Erythroblast (primary cell): ENCODE results near the gene RPRD1A.
"Not testable (repeated sequence)": the region's sequence is repeated elsewhere in the genome, so short reads cannot be mapped to it uniquely, and the experiment has no call there.

Experiments used
- DNase-seq, 2 experiments: peaks; one replicate each; lab custom pipeline; 2025; lab: John Stamatoyannopoulos, UW
- GATA1 ChIP-seq: IDR thresholded peaks from 2 replicates; pipeline ENCODE4 v1.6.1; 2011; ENCODE audit warnings: low read depth, mild to moderate bottlenecking, control low read depth, low read length, moderate library complexity
- POLR2A ChIP-seq: IDR thresholded peaks from 2 replicates; pipeline ENCODE4 v1.6.1; 2011; ENCODE audit warnings: mild to moderate bottlenecking, low read length

RPRD1A gene

DNA sequence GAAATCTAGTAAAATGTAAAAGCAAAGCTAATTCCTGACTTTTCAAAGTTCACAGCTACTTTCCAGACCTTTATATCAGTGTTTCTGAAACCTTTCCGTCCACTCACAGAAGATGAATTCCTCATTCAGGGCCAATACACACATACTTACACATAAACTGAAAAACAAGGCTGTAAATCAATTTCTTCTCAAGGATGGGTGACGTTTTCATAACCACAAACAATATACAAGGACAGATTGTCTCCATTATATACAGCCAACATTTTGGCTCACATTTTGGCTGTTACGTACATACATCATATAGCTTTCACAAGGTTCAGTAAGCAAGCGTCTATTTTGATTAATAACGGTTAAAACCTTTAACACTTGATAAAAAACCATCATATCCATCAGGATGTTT lies 1.4 kb downstream of the RPRD1A start:
- TF ChIP-seq GATA1 = no peak
- TF ChIP-seq POLR2A = no peak
- peak; percentile 27 to 42 for DNase-seq

GRCh38 chr18:36064809-36065079 lies 2.6 kb downstream of the RPRD1A start:
- not testable (repeated sequence) for DNase-seq

DNA sequence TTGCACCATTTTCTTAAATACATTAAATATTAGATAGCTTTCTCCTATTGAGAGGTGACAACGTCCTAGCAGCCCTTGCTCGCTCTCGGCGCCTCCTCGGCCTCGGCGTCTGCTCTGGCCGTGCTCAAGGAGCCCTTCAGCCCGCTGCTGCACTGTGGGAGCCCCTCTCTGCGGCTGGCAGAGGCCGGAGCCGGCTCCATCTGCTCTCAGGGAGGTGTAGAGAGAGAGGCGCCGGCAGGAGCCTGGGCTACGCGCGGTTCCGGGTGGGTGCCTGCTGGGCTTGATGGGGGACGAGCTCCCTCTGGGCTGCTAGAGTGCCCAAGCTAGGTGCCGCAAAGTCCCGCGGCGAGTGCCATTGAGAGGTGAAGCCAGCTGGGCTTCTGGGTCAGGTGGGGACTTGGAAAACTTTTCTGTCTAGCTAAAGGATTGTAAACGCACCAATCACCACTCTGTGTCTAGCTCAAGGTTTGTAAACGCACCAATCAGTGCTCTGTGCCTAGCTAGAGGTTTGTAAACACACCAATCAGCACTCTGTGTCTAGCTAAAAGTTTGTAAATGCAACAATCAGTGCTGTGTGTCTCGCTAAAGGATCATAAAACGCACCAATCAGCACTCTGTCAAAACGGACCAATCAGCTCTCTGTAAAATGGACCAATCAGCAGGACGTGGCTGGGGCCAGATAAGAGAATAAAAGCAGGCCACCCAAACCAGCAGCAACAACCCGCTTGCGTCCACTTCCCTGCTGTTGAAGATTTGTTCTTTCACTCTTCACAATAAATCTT lies 3.1 kb downstream of the RPRD1A start:
- TF ChIP-seq POLR2A = no peak
- TF ChIP-seq GATA1 = no peak
- peak; percentile 30 to 45 for DNase-seq

- DNase-seq = no peak
- no peak for TF ChIP-seq GATA1
- no peak for TF ChIP-seq POLR2A
Measured at GRCh38 chr18:36058674-36059073, 8.7 kb downstream of the RPRD1A start.

GRCh38 chr18:36051760-36052159 lies 15.6 kb downstream of the RPRD1A start:
- TF ChIP-seq GATA1 = no peak
- no peak for TF ChIP-seq POLR2A
- no peak for DNase-seq

GRCh38 chr18:36050479-36050878 lies 16.9 kb downstream of the RPRD1A start:
- no peak for DNase-seq
- no peak for TF ChIP-seq GATA1
- TF ChIP-seq POLR2A = no peak

GRCh38 chr18:36047521-36047920 lies 19.8 kb downstream of the RPRD1A start:
- TF ChIP-seq POLR2A = no peak
- no peak for TF ChIP-seq GATA1
- DNase-seq = no peak

- DNase-seq = no peak
- TF ChIP-seq GATA1 (no peak), POLR2A (no peak)
Measured at GRCh38 chr18:36046898-36047297, 20.5 kb downstream of the RPRD1A start.

GRCh38 chr18:36045241-36045991 lies 21.9 kb downstream of the RPRD1A start:
- no peak for DNase-seq
- TF ChIP-seq GATA1 (no peak), POLR2A (no peak)

DNA sequence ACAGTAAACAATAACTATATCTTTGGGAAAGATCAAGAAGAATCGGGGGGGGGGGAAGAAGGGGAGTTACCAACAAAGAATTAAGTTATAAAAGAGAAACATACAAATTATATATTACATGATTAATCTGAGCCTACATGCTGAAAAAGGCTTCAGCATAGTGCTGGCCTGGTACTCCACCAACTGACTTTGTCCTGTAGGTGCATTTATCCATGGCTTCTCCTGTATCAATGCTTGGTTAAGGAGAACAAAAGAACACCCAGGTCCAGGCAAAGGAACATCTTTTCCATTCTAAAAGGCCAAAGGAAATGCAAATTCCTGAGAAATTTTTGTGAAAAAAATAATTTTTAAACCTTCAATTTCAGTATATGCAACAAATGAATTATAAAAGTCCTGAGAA lies 24.2 kb downstream of the RPRD1A start:
- DNase-seq = no peak

GRCh38 chr18:36041146-36041545 lies 26.2 kb downstream of the RPRD1A start:
- DNase-seq = peak; percentile 21 to 36

More for the DNA sequence above, 24.2 kb downstream of the RPRD1A start:
- TF ChIP-seq GATA1 (no peak), POLR2A (no peak)

DNA sequence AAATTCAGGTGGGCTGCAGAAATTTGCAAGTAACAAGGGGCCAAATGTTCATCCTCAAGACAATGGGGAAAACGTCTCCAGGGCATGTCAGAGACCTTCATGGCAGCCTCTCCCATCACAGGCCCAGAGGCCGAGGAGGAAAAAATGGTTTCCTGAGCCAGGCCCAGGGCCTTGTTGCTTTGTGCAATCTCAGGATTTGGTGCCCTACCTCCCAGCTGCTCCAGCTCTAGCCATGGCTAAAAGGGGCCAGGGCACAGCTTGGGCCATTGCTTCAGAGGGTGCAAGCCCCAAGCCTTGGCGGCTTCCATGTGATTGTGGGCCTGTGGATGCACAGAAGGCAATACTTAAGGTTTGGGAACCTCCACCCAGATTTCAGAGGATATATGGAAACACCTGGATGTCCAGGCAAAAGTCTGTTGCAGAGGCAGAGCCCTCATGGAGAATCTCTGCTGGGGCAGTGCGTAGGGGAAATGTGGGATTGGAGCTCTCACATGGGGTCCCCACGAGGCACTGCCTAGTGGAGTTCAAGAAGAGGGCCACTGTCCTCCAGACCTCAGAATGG lies 29.2 kb downstream of the RPRD1A start:
- no peak for TF ChIP-seq GATA1
- no peak for TF ChIP-seq POLR2A
- DNase-seq = no peak

More at GRCh38 chr18:36041146-36041545, 26.2 kb downstream of the RPRD1A start:
- TF ChIP-seq POLR2A (no peak), GATA1 (no peak)

DNA sequence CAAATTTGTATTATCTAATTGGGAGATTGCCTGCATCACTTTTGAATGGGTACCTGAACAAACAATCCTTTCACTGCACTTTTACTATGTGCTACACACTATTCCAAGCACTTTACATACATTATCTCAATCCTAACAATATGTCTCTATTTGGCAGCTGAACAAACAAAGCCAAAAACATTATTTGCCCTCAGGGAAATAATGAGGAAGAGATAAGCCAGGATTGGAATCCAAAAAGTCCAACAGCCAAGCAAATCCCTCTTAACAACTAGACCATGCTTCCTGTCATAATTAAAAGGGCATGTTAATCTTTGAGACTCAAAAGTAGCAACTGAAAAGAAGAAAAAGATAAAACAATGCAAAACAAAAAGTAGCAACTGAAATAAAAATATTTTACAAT lies 32.1 kb downstream of the RPRD1A start:
- no peak for DNase-seq
- TF ChIP-seq GATA1 = no peak
- TF ChIP-seq POLR2A = no peak

- TF ChIP-seq GATA1 = no peak
- no peak for TF ChIP-seq POLR2A
- no peak for DNase-seq
Measured at GRCh38 chr18:36034299-36034895, 33.0 kb downstream of the RPRD1A start.

GRCh38 chr18:36031903-36032302 lies 35.5 kb downstream of the RPRD1A start:
- DNase-seq = no peak
- TF ChIP-seq POLR2A (no peak), GATA1 (no peak)
